HCT116 (cell line): ENCODE measurements around the gene FOXF1.

Experiments used
- CEBPB ChIP-seq: IDR thresholded peaks from 2 replicates; pipeline ENCODE4 v1.6.1; 2012; ENCODE audit warnings: low read depth
- CTCF ChIP-seq, 3 experiments: fragments of 200-600 bp in 1 of 3; sonication (generic) in 1 of 3; IDR thresholded peaks in 2 of 3; conservative IDR thresholded peaks in 1 of 3; 2 replicates each; pipeline ENCODE4 v1.5.1; 2012 to 2017; ENCODE audit warnings: low read depth in 2 of 3, low read length in 2 of 3, antibody characterized with exemption in 1 of 3, borderline replicate concordance in 1 of 3, control low read depth in 1 of 3, mild to moderate bottlenecking in 1 of 3, mixed read lengths in 1 of 3, mixed run types in 1 of 3, moderate library complexity in 1 of 3; ENCODE audit not compliant: insufficient read depth in 1 of 3
- POLR2A ChIP-seq: IDR thresholded peaks from 2 replicates; pipeline ENCODE4 v1.7.0; 2011; ENCODE audit warnings: borderline replicate concordance; ENCODE audit not compliant: insufficient read depth, insufficient read length; ENCODE audit errors: extremely low read depth
- SP1 ChIP-seq: IDR thresholded peaks from 2 replicates; pipeline ENCODE4 v1.6.1; 2012; ENCODE audit warnings: low read depth
- ZNF274 ChIP-seq: fragments of 200-500 bp; sonication (Bioruptor generic); IDR thresholded peaks from 2 replicates; pipeline ENCODE4 v1.6.1; 2014; ENCODE audit warnings: mild to moderate bottlenecking, low read depth, low read length, inconsistent platforms
- TF ChIP-seq, protein P1 (sequence below): IDR thresholded peaks from 2 replicates; pipeline ENCODE4 v1.6.1; 2012

DNA sequence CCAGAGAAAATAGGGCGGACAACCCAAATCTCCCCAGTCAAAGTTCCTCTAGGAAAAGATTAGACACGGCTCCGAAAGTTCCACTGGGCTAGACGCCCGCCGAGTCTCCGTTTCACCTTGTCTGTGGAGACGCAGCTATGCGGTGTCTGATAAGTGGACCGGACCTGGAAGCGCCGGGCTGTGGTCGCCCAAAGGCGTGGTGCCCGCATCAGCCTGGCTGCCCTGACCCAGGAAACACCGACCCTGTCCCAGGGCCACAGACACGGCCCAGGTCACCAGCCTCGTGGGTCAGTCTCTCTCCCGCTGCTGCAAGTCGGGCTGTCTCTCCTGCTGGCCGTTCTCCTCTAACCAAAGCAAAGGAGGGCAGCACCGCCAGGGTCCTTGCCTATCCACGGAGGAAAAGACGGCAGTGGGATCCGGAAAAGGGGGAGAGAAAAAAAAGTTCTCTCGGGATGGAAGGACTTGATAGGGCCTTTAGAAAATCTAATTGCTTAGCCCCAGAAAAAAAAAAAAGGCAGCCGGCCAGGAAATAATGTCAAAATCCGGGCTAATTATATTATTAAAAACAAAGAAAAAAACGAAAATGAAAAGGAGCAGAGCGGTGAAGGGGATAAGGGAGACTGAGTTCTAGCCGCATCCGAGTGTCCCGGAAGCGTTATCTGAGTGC is 13.9 kb upstream of the FOXF1 start:
- TF ChIP-seq SP1, result no peak
- no peak for TF ChIP-seq CTCF (IDR thresholded peaks at IDR 0.05 in 2 of 3, conservative IDR thresholded peaks at IDR 0.05 in 1 of 3; ENCODE audit: borderline replicate concordance in 1 of 3, insufficient read depth in 1 of 3, low read depth in 2 of 3, low read length in 2 of 3)
- no peak for TF ChIP-seq POLR2A
- TF ChIP-seq, protein P1, sequence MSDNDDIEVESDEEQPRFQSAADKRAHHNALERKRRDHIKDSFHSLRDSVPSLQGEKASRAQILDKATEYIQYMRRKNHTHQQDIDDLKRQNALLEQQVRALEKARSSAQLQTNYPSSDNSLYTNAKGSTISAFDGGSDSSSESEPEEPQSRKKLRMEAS, result no peak
- no peak for TF ChIP-seq CEBPB
- no peak for TF ChIP-seq ZNF274
